ENCODE measurements around the gene ZNF664.

DNA sequence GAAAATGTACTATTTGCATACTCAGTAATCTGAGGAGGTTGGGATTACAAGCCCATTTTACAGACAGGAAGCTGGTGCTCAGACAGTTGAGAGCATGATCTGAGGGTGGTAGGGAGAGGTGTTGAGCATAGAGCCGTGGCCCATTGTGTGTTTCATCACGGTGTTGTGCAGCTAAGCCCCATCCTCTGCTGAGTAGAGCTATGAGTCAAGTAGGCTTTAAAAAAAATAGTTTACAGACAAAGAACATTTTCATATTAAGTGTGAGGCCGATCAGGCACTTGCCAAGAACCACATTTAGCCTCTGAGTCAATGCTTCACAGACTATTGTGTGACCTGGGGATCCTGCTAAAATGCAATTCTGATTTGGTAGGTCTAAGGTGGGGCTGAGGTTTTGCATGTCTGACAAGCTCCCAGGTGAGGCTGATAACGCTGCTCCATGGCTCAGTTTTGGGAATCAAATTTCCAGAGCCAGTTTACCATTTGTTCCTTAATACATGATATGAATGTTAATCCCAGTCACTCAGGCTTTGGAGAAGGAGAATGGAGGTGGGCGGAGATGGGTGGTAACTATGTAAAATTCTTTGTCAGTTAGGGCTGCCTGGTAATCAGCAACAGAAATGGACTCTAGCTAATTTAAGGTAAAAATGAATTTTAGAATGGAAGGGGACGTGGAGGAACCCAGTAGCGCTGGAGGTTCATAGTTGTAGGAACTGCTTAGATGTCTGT is 22.2 kb downstream of the ZNF664 start:
- TF ChIP-seq, protein P1, sequence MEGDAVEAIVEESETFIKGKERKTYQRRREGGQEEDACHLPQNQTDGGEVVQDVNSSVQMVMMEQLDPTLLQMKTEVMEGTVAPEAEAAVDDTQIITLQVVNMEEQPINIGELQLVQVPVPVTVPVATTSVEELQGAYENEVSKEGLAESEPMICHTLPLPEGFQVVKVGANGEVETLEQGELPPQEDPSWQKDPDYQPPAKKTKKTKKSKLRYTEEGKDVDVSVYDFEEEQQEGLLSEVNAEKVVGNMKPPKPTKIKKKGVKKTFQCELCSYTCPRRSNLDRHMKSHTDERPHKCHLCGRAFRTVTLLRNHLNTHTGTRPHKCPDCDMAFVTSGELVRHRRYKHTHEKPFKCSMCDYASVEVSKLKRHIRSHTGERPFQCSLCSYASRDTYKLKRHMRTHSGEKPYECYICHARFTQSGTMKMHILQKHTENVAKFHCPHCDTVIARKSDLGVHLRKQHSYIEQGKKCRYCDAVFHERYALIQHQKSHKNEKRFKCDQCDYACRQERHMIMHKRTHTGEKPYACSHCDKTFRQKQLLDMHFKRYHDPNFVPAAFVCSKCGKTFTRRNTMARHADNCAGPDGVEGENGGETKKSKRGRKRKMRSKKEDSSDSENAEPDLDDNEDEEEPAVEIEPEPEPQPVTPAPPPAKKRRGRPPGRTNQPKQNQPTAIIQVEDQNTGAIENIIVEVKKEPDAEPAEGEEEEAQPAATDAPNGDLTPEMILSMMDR (IDR thresholded peaks at IDR 0.05 in 8 of 11, conservative IDR thresholded peaks at IDR 0.05 in 3 of 11), result no peak
- TF ChIP-seq POLR2AphosphoS5 (IDR thresholded peaks at IDR 0.05), result no peak

Data from spleen (tissue), 7 donors.